COR-L47 (cell line): ENCODE results near the gene ABHD17A.

Experiments
- DNase-seq: peaks from one replicate; lab custom pipeline; 2025; lab: John Stamatoyannopoulos, UW

Gene ABHD17A

DNA sequence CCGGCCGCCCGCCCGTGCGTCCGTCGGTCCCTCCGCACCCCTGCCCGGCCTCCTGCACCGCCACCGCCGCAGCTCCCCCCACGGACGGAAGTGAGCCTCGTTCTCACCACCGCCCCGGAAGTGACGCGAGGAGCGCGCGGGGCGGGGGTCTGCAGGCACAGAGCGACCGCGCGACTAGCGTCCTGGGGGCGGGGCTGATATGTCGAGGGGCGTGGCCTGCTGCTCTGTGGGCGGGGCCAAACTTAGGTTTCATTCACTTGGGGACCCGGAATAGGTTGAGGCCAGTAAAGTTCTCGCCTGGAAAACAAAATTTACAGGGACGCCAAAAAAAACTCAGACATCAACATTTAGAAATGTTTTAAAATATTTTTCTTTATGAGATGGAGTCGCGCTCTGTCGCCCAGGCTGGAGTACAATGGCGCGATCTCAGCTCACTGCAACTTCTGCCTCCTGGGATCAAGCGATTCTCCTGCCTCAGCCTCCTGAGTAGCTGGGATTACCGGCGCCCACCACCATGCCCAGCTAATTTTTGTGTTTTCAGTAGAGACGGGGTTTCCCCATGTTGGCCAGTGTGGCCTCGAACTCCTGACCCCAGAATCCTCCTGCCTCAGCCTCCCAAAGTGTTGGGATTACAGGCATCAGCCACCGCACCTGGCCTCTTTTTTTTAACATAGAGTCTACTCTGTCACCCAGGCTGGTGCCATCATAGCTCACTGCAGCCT lies at the start of gene ABHD17A:
Gene ABHD17A, minus strand, starts transcription at position 99 of the 722 bp plus-strand sequence. CDS start 3,930 bp downstream, outside the sequence.
- DNase-seq, result peak; percentile 91

- no peak for DNase-seq
Observed at GRCh38 chr19:1933942-1934341, 48.6 kb upstream of the ABHD17A start.

GRCh38 chr19:1933244-1933643 lies 47.9 kb upstream of the ABHD17A start:
- no peak for DNase-seq

- DNase-seq, result no peak
Observed at GRCh38 chr19:1932395-1932794, 47.1 kb upstream of the ABHD17A start.

- no peak for DNase-seq
Observed at GRCh38 chr19:1931445-1931844, 46.1 kb upstream of the ABHD17A start.

DNA sequence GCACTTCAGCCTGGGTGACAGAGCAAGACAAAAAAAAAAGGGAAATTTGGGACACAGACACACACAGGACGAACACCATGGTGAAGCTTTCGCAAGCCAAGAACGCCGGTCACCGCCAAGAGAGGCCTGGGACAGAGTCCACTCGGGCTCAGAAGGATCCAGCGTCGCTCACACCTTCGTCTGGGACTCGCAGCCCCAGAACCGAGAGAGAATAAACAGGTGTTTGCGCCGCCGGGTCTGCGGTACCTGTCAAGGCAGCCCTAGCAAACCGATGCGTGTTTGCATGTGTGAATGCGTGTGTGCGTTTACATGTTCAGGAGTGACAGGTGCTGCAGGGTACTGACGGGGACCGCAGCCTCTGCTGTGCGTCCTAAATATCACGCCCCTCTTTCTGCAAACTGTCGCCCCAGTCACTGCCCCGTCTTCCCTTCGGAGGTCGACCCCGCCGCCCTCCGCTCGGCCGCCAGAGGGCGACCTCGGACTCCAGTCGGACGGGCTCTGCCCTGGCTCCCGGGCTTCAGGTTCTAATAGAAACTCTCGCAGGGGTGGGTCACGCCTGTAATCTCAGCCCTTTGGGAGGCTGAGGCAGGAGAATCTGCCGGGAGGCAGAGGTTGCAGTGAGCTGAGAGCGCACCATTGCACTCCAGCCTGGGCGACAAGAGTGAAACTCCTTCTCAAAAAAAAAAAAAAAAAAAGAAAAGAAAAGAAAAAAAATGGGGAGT lies 43.9 kb upstream of the ABHD17A start:
- peak; percentile 68 for DNase-seq

DNA sequence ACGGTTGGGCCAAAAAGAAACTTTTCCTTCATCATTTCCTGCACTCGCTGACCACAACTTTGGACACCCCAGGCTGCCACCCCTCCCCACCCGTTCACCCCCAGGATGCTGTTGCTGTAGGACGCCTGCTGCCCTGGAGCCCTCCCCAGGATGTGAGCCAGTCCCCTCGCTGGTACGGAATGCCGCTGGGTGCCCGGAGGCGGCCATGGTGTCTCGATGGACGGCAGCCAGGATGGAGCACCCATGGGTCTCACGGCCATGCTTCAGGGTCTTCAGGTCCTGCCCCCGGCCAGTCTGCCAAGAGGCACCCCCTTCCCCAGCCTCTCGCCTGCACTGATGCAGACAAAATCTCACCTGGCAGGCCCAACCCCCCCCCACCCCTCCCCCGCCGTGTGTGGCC lies 40.2 kb upstream of the ABHD17A start:
- no peak for DNase-seq

- no peak for DNase-seq
Observed at GRCh38 chr19:1924320-1924961, 39.1 kb upstream of the ABHD17A start.

DNA sequence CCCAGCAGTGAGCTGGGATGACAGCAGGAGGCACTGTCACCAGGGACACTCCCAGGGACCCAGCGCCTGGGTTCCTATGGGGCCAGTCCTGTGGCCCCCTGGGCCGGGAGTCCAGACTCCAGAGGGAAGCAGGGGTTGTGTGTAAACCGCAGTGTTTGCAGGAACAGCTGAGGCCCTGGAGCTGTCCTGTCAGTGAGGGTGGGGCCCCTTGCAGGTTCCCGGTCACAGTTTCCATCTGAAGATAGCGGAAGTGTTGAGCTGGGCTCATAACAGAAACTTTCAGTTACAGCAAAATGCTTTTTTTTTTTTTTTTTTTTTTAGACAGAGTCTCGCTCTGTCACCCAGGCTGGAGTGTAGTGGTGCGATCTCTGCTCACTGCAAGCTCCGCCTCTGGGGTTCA lies 38.0 kb upstream of the ABHD17A start:
- no peak for DNase-seq

DNA sequence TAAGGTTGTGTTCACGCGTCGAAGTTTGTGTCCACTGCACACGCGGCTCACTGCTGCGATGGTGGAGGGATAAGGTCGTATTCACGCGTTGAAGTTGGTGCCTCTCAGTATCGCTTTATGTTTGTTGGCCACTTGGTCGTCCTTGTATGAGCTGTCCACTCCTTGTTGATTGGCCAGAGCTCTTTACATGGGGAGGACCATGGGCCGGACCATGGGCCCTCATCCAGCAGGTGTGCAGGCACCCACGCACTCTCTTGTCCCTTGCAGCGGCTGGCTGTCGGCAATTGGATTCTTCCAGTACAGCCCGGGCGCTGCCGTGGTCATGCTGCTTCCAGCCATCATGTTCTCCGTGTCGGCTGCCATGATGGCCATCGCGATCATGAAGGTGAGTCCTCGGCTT lies 37.5 kb upstream of the ABHD17A start:
- no peak for DNase-seq

- no peak for DNase-seq
Observed at GRCh38 chr19:1921825-1922224, 36.5 kb upstream of the ABHD17A start.

GRCh38 chr19:1921326-1921725 lies 36.0 kb upstream of the ABHD17A start:
- no peak for DNase-seq

DNA sequence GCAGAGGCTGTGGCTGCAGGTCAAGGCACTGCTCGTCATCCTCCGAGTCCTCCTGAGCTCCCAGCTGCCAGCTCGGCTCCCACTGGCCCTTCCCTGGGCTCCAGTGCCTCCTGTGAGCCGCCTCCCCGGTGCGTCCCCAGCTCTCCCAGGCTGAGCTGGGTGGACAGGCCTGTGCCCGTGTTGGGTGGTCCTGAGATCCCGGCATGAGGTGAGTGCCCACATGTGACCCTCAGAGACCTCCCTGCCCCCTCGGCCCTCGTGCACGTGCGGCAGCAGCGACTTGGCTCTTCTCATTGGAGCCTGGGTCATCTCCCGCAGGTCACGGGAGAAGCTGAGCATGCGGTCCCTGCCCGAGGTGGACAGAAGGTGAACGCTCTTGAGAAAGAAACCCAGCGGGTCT lies 35.3 kb upstream of the ABHD17A start:
- DNase-seq, result no peak

GRCh38 chr19:1918975-1919374 lies 33.7 kb upstream of the ABHD17A start:
- DNase-seq, result no peak

- no peak for DNase-seq
Observed at GRCh38 chr19:1917926-1918325, 32.6 kb upstream of the ABHD17A start.

- no peak for DNase-seq
Observed at GRCh38 chr19:1917146-1917545, 31.9 kb upstream of the ABHD17A start.

GRCh38 chr19:1914826-1915341 lies 29.6 kb upstream of the ABHD17A start:
- no peak for DNase-seq

DNA sequence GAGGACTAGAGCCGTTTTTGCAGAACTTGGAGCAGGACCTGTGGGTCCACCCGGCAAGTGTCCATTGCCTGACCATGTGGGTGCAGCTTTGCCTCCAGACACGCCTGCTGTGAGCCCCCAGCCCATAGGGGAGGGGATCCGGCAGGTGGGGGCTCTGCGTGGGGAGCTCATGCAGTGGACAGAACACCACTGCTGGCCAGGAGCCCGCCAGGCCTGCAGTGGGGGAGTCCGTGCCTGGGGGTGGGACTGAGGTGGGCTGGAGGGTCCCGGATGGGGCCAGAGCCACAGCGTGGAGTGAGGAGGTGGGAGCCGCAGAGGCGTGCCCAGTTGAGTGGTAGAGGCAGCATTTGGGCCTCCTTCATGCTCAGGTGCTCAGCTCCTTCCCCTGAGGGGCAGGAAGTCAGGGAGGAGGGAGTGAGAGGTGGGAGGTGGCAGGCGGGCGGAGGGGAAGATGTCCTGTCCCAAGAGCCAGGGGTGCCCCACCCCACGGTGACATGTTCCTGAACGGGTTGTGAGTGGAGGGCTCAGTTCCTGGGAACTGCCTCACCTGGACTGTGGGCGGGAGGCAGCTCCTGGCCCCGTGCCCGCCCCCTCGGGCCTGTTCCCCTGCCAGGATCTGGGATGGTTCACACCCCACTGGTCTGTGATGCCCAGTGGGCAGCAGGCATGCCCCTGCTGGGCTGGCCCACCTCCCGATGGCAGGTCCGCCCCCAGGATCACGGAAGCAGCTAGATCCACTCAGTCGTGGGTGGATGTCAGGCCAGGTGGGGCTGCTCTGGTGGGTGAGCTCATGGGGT lies 28.7 kb upstream of the ABHD17A start:
- no peak for DNase-seq

GRCh38 chr19:1912760-1913505 lies 27.6 kb upstream of the ABHD17A start:
- DNase-seq, result no peak

DNA sequence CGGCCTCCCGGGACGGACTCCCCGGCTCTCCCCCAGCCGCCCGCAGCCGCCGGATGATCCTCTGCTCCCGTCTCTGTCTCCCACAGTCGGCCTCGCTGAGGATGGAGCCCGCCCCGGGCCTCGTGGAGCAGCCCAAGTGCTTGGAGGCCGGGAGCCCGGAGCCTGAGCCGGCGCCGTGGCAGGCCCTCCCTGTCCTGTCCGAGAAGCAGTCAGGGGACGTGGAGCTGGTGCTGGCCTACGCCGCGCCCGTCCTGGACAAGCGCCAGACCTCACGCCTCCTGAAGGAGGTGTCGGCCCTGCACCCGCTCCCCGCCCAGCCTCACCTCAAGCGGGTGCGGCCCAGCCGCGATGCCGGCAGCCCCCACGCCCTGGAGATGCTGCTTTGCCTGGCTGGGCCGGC lies 26.7 kb upstream of the ABHD17A start:
- DNase-seq, result no peak

DNA sequence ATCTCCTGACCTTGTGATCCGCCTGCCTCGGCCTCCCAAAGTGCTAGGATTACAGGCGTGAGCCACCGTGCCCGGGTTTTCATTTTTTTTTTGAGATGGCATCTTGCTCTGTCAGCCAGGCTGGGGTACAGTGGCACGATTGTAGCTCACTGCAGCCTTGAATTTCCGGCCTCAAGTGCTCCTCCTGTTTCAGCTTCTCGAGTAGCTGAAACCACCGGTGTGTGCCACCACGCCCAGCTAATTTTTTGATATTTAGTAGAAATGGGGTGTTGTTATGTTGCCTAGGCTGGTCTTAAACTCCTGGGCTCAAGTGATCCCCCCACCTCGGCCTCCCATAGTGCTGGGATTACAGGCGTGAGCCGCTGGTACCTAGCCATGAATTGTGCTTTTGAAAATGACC lies 25.8 kb upstream of the ABHD17A start:
- no peak for DNase-seq
